GM12892 (cell line): Measurements from ENCODE around the gene RDH8.

Experiments used
- POLR2A ChIP-seq: IDR thresholded peaks from 2 replicates; pipeline ENCODE4 v1.6.1; 2011; ENCODE audit warnings: low read depth, low read length, control low read depth
- POLR2AphosphoS5 ChIP-seq: IDR thresholded peaks from 2 replicates; pipeline ENCODE4 v1.6.1; 2011; ENCODE audit warnings: low read depth, low read length, control low read depth
- TAF1 ChIP-seq: IDR thresholded peaks from 2 replicates; pipeline ENCODE4 v1.6.1; 2011; ENCODE audit warnings: low read depth, mild to moderate bottlenecking, control low read depth, low read length, borderline replicate concordance

DNA sequence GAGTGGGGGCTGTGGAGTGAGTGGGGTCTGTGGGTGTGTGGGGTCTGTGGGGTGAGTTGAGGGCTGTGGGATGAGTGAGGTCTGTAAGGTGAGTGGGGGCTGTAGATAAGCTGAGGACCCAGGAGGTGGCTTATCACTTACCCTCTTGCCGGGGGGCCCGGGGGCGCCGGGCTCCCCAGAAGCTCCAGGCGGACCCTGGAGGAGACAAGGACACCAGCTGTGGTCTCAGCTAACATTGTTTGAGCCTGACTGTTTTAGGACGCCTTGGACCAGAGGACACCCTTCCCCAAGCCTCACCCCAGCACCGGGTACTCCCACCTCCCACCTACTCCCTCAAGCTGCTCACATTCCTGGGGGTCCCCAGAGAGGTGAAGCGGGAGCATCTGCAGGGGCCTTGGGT, 42.8 kb upstream of the RDH8 start:
- TF ChIP-seq POLR2AphosphoS5: no peak
- no peak for TF ChIP-seq POLR2A
- no peak for TF ChIP-seq TAF1
